Right atrium auricular region (tissue), 2 donors: ENCODE data around the gene KREMEN2. TPM values are rescaled to one million over a fixed set of nuclear protein-coding genes. Genes with fewer than 3 reads are reported as not detected.

ENCODE experiments used
- DNase-seq: peaks from one replicate; pipeline ENCODE4 v3.0.0-alpha.2; 2019; ENCODE audit warnings: low spot score
- H3K27ac ChIP-seq, 2 donors: fragments of 200-600 bp; sonication (generic); 1 replicate in 1 of 2; 2 replicates in 1 of 2; pipeline ENCODE4 v1.5.1; 2016 to 2019
- H3K27me3 ChIP-seq, 2 donors: fragments of 200-600 bp; sonication (generic); one replicate each; pipeline versions ENCODE4 v1.5.1 to v1.6.0; 2017 to 2019
- H3K36me3 ChIP-seq: fragments of 200-600 bp; sonication (generic); one replicate; pipeline ENCODE4 v1.5.1; 2016
- H3K4me1 ChIP-seq, 2 donors: fragments of 200-600 bp; sonication (generic); one replicate each; pipeline versions ENCODE4 v1.5.1 to v1.6.0; 2017 to 2019
- H3K4me3 ChIP-seq, 2 donors: fragments of 200-600 bp; sonication (generic); 1 replicate in 1 of 2; 2 replicates in 1 of 2; pipeline ENCODE4 v1.5.1; 2017 to 2019; ENCODE audit warnings: mild to moderate bottlenecking in 1 of 2, moderate library complexity in 1 of 2
- H3K9me3 ChIP-seq, 2 donors: fragments of 200-600 bp; sonication (generic); one replicate each; pipeline ENCODE4 v1.5.1; 2019
- total RNA-seq, 2 donors: library from RNA; depleted of rRNA; stranded (reverse); fragments of >200 nt; gene quantifications; one replicate each; pipeline ENCODE4 v1.1.0, GENCODE V29; 2016
- TF ChIP-seq, protein P1 (sequence below), 2 donors: fragments of 200-600 bp; sonication (generic); IDR thresholded peaks; one replicate each; pipeline ENCODE4 v1.5.1; 2019; ENCODE audit warnings: antibody characterized with exemption in 2 of 2

The KREMEN2 gene
- total RNA-seq, 2 donors from 2014 or later, result not detected

DNA sequence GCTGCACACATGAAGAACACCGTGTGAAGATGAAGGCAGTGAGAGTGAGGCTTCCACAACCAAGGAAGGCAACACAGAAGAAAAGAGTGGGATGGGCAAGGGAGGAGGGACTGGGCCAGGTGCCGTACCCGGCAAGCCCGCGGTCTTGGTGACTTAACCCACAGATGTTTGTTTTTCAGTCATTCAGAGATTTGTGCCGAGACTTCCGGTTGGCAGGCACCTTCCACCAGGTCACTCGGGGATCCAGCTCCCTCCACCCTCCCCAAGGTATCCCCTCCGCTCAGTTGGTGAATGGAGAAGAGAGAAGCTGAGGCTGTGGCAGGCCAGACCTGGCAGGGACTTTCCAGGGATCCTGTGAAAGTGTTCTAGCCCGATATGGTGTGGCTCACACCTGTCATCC, 4.9 kb upstream of the KREMEN2 start:
- Histone ChIP-seq H3K4me1 (peaks cover 0 to 13% of the 10 kb centered on the region in 2 donors), H3K27me3 (peaks cover 15 to 27% of the 10 kb centered on the region in 2 donors), H3K36me3 (no peaks in the 10 kb centered on the region), H3K9me3 (no peaks in the 10 kb centered on the region), H3K27ac (no peak overlapping the region), H3K4me3 (no peak overlapping the region)
- TF ChIP-seq, protein P1, sequence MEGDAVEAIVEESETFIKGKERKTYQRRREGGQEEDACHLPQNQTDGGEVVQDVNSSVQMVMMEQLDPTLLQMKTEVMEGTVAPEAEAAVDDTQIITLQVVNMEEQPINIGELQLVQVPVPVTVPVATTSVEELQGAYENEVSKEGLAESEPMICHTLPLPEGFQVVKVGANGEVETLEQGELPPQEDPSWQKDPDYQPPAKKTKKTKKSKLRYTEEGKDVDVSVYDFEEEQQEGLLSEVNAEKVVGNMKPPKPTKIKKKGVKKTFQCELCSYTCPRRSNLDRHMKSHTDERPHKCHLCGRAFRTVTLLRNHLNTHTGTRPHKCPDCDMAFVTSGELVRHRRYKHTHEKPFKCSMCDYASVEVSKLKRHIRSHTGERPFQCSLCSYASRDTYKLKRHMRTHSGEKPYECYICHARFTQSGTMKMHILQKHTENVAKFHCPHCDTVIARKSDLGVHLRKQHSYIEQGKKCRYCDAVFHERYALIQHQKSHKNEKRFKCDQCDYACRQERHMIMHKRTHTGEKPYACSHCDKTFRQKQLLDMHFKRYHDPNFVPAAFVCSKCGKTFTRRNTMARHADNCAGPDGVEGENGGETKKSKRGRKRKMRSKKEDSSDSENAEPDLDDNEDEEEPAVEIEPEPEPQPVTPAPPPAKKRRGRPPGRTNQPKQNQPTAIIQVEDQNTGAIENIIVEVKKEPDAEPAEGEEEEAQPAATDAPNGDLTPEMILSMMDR (IDR thresholded peaks at IDR 0.05), result no peak
- DNase-seq, result no peak

DNA sequence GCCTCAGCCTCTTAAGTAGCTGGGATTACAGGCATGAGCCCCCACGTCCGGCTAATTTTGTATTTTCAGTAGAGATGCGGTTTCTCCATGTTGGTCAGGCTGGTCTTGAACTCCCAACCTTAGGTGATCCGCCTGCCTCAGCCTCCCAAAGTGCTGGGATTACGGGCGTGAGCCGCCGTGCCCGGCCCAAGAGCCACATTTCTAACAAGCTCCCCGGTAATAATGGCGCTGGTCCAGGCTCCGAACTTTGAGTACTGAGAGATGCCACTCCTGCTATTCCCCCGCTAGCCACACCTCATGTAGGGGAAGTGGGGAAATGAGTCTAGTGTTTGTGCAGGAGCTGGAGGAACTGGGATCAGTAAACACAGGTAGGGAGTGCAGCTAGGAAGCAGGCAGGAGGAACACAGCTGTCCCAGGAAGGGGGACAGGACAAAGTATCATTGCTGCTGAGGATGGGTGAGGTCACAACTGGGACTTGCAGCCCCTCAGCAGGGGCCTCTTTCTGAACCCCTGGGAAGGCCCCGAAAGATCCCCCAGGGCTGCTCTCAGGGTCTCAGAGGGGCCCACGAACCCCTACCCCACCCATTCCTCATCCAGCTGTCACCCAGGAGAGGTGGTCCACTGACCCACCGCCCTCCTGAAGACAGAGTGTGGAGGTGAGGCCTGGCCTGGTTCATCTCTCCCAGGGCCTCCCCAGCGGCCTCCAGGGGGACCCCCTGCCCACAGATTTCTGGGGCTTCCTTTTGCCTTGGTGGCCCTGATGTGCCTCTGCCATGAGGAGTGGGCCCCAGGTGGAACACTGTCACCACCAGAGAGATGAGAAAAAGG, 3.7 kb upstream of the KREMEN2 start:
- Histone ChIP-seq H3K4me1 (peaks cover 0 to 25% of the 10 kb centered on the region in 2 donors), H3K27ac (no peak overlapping the region), H3K9me3 (no peaks in the 10 kb centered on the region), H3K36me3 (no peaks in the 10 kb centered on the region), H3K4me3 (no peak overlapping the region), H3K27me3 (peaks cover 27 to 33% of the 10 kb centered on the region in 2 donors)
- no peak for DNase-seq
- TF ChIP-seq, protein P1 (IDR thresholded peaks at IDR 0.05), result no peak

DNA sequence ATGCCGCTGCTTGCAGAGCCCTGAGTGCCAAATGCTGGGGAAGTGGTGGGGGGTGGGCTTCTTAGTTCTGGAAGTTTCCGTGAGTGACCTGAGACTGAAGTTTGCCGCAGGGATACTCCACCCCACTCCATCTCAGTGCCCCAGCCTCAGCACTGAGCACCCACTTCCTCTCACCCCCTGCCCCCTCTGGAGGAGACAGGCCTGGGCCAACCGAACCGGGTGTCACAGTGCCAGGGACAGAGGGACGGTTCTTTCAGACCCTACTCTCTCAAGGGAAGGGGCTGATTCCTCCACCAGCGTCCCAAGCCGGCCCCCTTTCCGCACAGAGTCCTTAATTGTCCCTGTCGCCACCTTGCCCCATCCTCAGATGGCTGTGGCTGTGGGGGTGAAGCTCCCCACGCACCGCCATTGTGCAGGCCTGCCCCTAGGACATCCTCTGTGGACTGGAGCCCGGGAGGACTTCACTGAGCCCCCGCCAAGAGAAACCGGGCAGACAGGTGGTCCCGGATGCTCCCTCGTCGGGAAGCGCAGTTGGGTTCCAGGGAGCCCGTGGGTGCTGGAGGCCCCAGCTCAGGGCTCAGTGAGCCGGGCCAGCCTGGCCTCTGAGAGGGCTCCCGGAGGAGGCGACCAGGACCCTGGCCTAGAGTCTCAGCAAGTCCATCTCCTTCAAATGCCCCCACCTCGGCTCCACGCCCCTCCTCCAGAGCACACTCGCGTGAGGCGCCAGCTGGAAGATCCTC, 1.6 kb upstream of the KREMEN2 start:
- H3K4me3 ChIP-seq, result no peak overlapping the region
- no peaks in the 10 kb centered on the region for H3K9me3 ChIP-seq
- peaks cover 0 to 38% of the 10 kb centered on the region in 2 donors for H3K4me1 ChIP-seq
- H3K36me3 ChIP-seq, result no peaks in the 10 kb centered on the region
- TF ChIP-seq, protein P1 (IDR thresholded peaks at IDR 0.05), result no peak
- H3K27ac ChIP-seq, result no peak overlapping the region
- peaks cover 41 to 48% of the 10 kb centered on the region in 2 donors for H3K27me3 ChIP-seq
- DNase-seq, result no peak

DNA sequence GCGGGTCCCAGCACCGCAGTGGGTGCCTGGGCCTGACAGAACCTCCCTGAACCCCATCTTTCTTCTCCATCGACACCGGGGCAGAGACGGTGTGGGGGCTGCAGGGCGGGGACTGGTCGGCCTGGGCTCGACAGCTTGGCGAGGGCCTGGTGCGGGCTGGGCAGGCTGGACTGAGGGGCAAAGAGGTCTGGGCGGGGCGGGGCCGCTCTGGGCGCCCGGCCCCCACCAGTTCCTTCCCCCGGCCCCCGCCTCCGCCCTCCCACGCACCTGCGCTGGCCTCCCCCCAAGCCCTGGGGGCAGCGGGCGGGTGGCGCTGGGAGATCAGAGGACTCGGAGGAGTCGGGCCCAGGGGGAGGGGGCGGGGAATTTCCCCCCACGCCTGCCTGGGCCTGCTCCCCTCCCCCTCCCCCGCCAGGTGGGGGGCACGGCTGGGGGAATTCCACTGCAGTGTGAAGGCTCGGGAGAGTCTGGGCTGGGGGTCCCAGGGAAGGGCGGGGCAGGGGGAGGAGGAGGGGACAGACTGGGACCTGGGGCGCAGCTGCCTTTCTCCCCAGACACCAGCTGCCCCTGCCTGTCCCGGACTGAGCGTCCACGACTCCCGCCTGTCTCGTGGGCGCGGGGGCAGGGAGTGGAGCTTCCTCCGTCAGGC, 877 bp upstream of the KREMEN2 start:
- Histone ChIP-seq H3K27me3 (peaks cover 43 to 51% of the 10 kb centered on the region in 2 donors), H3K36me3 (no peaks in the 10 kb centered on the region), H3K9me3 (no peaks in the 10 kb centered on the region), H3K4me1 (peaks cover 0 to 45% of the 10 kb centered on the region in 2 donors), H3K27ac (no peak overlapping the region), H3K4me3 (peak overlapping the region in 1 of 2 donors; percentile 41)
- DNase-seq, result no peak
- TF ChIP-seq, protein P1 (IDR thresholded peaks at IDR 0.05), result no peak

DNA sequence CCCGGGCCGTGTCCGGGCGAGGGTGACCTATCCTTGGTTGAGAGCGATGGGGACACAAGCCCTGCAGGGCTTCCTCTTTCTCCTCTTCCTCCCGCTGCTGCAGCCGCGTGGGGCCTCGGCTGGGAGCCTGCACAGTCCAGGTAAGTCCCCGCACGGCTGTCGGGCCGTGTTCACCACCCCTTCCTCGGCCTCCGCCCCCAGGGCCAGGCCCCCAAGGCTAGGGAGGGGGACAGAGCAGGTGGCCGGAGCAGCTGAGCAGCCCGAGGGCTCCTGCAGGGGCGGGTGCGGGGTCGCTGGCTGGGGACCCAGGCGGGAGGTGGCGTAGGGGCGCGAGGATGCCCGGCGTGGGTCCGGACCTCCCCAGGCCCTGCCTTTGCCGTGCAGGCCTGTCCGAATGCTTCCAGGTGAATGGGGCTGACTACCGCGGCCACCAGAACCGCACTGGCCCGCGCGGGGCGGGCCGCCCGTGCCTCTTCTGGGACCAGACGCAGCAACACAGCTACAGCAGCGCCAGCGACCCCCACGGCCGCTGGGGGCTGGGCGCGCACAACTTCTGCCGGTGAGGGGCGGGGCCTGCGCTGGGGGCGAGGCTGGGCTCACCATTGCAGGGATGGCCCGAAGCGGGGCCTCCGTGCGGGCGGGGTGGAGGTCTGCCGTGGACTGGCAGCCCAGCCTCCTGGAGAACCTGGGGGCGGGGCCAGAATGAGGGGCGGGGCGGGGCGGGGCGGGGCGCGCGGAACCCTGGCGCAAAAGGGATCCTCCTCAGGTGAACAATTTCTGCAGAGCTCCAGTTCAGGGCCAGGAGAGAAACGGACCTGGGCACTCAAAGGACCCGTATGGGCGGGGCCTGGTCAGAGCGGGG, 631 bp downstream of the KREMEN2 start:
- H3K9me3 ChIP-seq, result no peaks in the 10 kb centered on the region
- TF ChIP-seq, protein P1 (IDR thresholded peaks at IDR 0.05), result no peak
- H3K36me3 ChIP-seq, result no peaks in the 10 kb centered on the region
- H3K27ac ChIP-seq, result no peak overlapping the region
- peak overlapping the region in 1 of 2 donors; percentile 41 for H3K4me3 ChIP-seq
- peaks cover 43 to 51% of the 10 kb centered on the region in 2 donors for H3K27me3 ChIP-seq
- no peak for DNase-seq
- H3K4me1 ChIP-seq, result peaks cover 0 to 55% of the 10 kb centered on the region in 2 donors
